GM10266 (cell line): ENCODE results near the gene FLT1.

Source experiments
- DNase-seq: peaks from one replicate; pipeline ENCODE4 v3.0.0; 2012; ENCODE audit errors: extremely low spot score
- TF ChIP-seq, protein P1 (sequence below): IDR thresholded peaks from 2 replicates; pipeline ENCODE4 v1.5.1; 2012; ENCODE audit warnings: mild to moderate bottlenecking, low read depth; ENCODE audit not compliant: control insufficient read depth, insufficient read depth; ENCODE audit errors: missing control alignments

Gene FLT1

GRCh38 chr13:28488376-28489005, 6.4 kb downstream of the FLT1 start:
- TF ChIP-seq, protein P1, sequence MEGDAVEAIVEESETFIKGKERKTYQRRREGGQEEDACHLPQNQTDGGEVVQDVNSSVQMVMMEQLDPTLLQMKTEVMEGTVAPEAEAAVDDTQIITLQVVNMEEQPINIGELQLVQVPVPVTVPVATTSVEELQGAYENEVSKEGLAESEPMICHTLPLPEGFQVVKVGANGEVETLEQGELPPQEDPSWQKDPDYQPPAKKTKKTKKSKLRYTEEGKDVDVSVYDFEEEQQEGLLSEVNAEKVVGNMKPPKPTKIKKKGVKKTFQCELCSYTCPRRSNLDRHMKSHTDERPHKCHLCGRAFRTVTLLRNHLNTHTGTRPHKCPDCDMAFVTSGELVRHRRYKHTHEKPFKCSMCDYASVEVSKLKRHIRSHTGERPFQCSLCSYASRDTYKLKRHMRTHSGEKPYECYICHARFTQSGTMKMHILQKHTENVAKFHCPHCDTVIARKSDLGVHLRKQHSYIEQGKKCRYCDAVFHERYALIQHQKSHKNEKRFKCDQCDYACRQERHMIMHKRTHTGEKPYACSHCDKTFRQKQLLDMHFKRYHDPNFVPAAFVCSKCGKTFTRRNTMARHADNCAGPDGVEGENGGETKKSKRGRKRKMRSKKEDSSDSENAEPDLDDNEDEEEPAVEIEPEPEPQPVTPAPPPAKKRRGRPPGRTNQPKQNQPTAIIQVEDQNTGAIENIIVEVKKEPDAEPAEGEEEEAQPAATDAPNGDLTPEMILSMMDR: no peak
- no peak for DNase-seq

- TF ChIP-seq, protein P1: no peak
- DNase-seq: no peak
These were observed 8.9 kb downstream of the FLT1 start for GRCh38 chr13:28485996-28486543.

GRCh38 chr13:28485551-28485950, 9.4 kb downstream of the FLT1 start:
- DNase-seq: no peak
- TF ChIP-seq, protein P1: no peak

GRCh38 chr13:28485097-28485496, 9.8 kb downstream of the FLT1 start:
- TF ChIP-seq, protein P1: no peak
- DNase-seq: no peak

- TF ChIP-seq, protein P1: no peak
- no peak for DNase-seq
These were observed 11.5 kb downstream of the FLT1 start for GRCh38 chr13:28483313-28483931.

DNA sequence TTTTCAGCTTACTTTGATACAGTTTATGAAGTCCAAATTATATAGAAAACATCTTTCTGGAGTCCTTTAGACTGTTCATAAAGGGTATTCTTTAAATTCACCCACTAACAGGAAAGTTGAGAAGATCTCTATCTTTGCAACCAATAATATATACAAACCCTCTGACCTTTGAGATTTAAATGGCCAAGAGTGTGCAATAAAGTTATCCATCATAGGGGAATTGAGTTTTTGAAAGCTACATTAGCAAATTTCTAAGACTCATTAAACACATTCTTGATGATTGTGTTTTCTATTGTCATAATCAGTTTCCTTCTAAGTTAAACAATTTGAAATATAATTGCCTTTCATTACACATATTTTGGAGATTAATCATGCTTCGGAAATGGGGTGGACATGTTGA, 15.9 kb downstream of the FLT1 start:
- TF ChIP-seq, protein P1: no peak
- no peak for DNase-seq

GRCh38 chr13:28478127-28478526, 16.8 kb downstream of the FLT1 start:
- no peak for DNase-seq
- TF ChIP-seq, protein P1: no peak
